HG02798 (cell line): ENCODE measurements around the gene ZNF316.

Source experiments
- ATAC-seq: cut with Tn5 transposase; IDR thresholded peaks from one replicate; pipeline ENCODE4 v1.9.1; 2021; ENCODE audit warnings: mild to moderate bottlenecking; ENCODE audit not compliant: unreplicated experiment, poor library complexity

ZNF316 gene

GRCh38 chr7:6675807-6676405, 38.8 kb downstream of the ZNF316 start:
- ATAC-seq = no peak

GRCh38 chr7:6680146-6680545, 43.0 kb downstream of the ZNF316 start:
- ATAC-seq = no peak

DNA sequence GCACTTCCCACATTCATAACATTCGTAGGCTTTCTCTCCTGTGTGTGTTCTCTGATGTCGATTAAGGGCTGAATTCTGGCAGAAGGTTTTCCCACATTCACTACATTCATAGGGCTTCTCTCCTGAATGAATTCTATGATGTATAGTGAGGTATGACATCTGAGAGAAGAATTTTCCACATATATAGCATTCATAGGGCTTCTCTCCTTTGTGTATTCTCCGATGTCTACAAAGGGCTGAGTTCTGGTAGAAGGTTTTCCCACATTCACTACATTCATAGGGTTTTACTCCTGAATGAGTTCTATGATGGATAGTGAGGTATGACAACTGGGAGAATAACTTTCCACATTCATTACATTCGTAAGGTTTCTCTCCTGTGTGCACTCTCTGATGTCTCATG, 54.0 kb downstream of the ZNF316 start:
- ATAC-seq = no peak

DNA sequence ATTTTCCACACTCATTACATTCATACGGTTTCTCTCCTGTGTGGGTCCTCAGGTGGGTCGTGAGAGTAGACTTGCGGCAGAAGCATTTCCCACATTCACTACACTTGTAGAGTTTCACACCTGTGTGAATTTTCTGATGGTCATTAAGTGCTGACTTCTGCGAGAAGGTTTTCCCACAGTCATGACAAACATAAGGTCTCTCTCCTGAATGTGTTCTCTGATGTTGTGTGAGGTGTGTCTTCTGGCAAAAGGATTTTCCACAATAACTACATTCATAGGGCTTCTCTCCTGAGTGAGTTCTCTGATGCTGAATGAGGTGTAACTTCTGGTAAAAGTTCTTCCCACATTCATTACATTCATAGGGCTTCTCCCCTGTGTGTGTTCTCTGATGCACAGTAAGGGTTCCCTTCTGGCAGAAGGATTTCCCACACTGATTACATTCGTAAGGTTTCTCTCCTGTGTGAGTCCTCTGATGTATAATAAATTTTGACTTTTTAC, 54.5 kb downstream of the ZNF316 start:
- no peak for ATAC-seq

GRCh38 chr7:6700793-6701192, 63.7 kb downstream of the ZNF316 start:
- no peak for ATAC-seq

DNA sequence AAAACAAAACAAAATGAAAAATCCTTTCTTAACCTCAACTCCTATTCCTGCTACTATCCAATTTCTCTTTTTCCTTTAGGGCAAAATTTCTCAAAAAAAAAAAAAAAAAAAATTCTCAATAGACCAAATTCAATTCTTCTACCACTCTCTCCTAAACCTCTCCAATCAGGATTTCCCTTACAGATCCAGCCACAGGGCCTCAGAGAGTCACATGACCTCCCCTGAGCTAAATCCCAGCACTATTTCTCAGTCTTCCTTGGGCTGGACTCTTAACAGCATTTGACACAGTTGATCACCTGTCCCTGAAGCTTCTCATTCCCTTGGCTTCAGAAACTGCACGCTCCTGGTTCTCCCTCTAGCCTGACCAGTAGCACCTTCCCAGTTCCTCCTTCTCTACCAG, 64.7 kb downstream of the ZNF316 start:
- no peak for ATAC-seq
